ENCODE results near the gene RAB4B. TPM values are rescaled to one million over a fixed set of nuclear protein-coding genes. Genes with fewer than 3 reads are reported as not detected.

Gene RAB4B
- total RNA-seq, 4 donors from 2014 or later = 18.7 to 27.5 (median 20.9) TPM

DNA sequence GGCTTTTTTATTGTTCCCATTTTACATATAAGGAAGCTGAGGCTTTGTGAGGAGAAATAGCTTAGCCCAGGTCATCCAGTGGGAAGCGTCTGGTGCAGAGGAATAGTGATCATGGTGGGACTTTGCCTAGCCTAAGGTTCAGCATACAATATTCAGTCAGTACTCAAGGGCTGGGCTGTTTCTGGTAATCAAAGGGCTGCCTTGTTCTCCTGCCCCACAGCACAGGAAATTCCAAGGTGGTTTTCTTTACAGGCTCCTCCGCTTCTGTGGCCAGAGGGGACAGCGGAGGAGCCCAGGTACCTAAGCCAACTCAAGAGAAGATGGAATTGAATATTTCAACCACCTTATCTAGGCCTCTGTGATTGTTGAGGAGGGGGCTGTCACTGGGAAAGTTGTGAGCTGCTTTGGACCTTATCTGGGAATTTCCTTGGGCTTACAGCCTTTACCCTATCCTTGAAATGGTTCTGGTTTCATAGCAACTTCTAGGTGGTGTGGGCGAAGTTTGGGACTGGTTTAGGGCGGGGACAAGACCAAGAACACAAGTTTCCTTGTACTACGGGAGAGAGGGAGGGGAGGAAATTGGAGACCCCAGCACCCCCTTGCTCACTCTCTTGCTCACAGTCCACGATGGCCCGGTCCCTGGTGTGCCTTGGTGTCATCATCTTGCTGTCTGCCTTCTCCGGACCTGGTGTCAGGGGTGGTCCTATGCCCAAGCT is 3.0 kb upstream of the RAB4B start, which contains the start of gene MIA:
MIA (plus strand) TSS at position 606 of the 716 bp plus-strand sequence; CDS start at position 628, 22 bp downstream.
- Histone ChIP-seq H3K27ac (peak within 1 kb of the TSS in 2 of 4 donors; percentile 4 to 98), H3K36me3 (peaks cover 0 to 2% of the 10 kb centered on the region in 2 donors), H3K27me3 (no peaks in the 10 kb centered on the region), H3K4me1 (peaks cover 0 to 25% (median 13%) of the 10 kb centered on the region in 3 donors), H3K4me3 (peak within 1 kb of the TSS in 1 of 2 donors; percentile 7), H3K9me3 (no peaks in the 10 kb centered on the region)
- TF ChIP-seq POLR2AphosphoS5 (IDR thresholded peaks at IDR 0.05) = no peak
- TF ChIP-seq, protein P1, sequence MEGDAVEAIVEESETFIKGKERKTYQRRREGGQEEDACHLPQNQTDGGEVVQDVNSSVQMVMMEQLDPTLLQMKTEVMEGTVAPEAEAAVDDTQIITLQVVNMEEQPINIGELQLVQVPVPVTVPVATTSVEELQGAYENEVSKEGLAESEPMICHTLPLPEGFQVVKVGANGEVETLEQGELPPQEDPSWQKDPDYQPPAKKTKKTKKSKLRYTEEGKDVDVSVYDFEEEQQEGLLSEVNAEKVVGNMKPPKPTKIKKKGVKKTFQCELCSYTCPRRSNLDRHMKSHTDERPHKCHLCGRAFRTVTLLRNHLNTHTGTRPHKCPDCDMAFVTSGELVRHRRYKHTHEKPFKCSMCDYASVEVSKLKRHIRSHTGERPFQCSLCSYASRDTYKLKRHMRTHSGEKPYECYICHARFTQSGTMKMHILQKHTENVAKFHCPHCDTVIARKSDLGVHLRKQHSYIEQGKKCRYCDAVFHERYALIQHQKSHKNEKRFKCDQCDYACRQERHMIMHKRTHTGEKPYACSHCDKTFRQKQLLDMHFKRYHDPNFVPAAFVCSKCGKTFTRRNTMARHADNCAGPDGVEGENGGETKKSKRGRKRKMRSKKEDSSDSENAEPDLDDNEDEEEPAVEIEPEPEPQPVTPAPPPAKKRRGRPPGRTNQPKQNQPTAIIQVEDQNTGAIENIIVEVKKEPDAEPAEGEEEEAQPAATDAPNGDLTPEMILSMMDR (IDR thresholded peaks at IDR 0.05) = no peak
- no peak for TF ChIP-seq EP300 (IDR thresholded peaks at IDR 0.05)
- no peak for TF ChIP-seq POLR2A (IDR thresholded peaks at IDR 0.05)
- ATAC-seq = no peak
- 58 to 67% methylated on average over 1 to 4 of the region's 9 CpGs for WGBS, 2 donors (ENCODE audit: low coverage in 1 of 2)

- no peaks in the 10 kb centered on the region for H3K9me3 ChIP-seq
- ATAC-seq = no peak
- peak overlapping the region in 1 of 2 donors; percentile 7 for H3K4me3 ChIP-seq
- 81% methylated on average over 5 of the region's 10 CpGs; no CpG with 5 or more reads in 1 of the 2 donors for WGBS, 2 donors (ENCODE audit: low coverage in 1 of 2)
- H3K27me3 ChIP-seq = no peaks in the 10 kb centered on the region
- TF ChIP-seq POLR2A (IDR thresholded peaks at IDR 0.05) (no peak), EP300 (IDR thresholded peaks at IDR 0.05) (no peak), POLR2AphosphoS5 (IDR thresholded peaks at IDR 0.05) (no peak)
- TF ChIP-seq, protein P1 (IDR thresholded peaks at IDR 0.05) = no peak
- peak overlapping the region in 2 of 4 donors; percentile 4 to 98 for H3K27ac ChIP-seq
- H3K36me3 ChIP-seq = peaks cover 0 to 7% of the 10 kb centered on the region in 2 donors
- peaks cover 0 to 25% (median 13%) of the 10 kb centered on the region in 3 donors for H3K4me1 ChIP-seq
These were observed 2.4 kb upstream of the RAB4B start for GRCh38 chr19:40775632-40776022.

DNA sequence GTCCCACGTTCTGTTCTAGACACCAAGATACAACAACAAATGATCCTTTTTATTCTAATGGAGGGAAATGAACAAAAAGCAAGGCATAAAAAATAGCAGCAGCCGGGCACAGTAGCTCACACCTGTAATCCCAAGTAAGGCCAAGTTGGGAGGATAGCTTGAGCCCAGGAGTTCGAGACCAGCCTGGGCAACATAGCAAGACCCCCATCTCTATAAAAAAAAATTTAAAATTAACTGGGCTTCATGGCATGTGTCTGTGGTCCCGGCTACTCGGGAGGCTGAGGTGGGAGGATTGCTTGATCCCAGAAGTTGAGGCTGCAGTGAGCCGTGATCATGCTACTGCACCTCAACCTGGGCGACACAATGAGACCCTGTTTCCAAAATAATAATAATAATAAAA is 1.7 kb upstream of the RAB4B start:
- no peak overlapping the region for H3K4me3 ChIP-seq
- WGBS, 2 donors (ENCODE audit: low coverage in 1 of 2) = 62 to 90% methylated on average over 2 to 6 of the region's 7 CpGs
- no peaks in the 10 kb centered on the region for H3K9me3 ChIP-seq
- no peak for ATAC-seq
- H3K4me1 ChIP-seq = peaks cover 0 to 25% (median 13%) of the 10 kb centered on the region in 3 donors
- H3K27me3 ChIP-seq = no peaks in the 10 kb centered on the region
- peak overlapping the region in 3 of 4 donors; percentile 96 to 100 (median 98) for H3K27ac ChIP-seq
- TF ChIP-seq POLR2A (IDR thresholded peaks at IDR 0.05) (no peak), EP300 (IDR thresholded peaks at IDR 0.05) (no peak), POLR2AphosphoS5 (IDR thresholded peaks at IDR 0.05) (no peak)
- TF ChIP-seq, protein P1 (IDR thresholded peaks at IDR 0.05) = no peak
- peaks cover 0 to 7% of the 10 kb centered on the region in 2 donors for H3K36me3 ChIP-seq

DNA sequence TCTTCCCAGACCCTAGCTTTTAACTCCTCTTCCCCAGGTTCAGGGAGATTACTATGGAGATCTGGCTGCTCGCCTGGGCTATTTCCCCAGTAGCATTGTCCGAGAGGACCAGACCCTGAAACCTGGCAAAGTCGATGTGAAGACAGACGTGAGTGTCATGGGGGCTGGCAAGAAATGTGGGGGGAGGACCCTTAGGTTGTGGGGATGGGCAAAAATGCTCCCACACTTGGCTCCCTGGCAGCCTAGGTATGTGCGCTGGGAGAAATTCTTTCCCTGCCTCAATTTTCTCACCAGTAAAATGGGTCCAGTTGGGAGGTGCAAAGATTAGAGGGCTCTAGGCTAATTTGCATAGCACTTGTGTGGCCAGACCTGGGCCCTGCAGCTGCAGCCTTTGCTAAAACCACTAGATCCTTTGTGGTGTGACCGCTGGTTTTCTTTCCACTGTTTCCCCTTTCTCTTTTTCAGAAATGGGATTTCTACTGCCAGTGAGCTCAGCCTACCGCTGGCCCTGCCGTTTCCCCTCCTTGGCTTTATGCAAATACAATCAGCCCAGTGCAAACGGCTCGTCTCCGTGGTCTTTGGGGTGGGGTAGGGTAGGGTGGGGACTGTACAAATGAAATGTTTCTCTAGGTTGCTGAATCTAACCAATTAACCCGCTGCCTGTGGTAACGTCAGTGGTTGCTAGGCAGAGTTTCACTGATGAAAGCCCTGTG is 959 bp upstream of the RAB4B start:
- Histone ChIP-seq H3K27ac (peak overlapping the region; percentile 96 to 100 (median 98)), H3K4me1 (peaks cover 0 to 25% (median 13%) of the 10 kb centered on the region in 3 donors), H3K9me3 (no peaks in the 10 kb centered on the region), H3K36me3 (peaks cover 0 to 8% of the 10 kb centered on the region in 2 donors), H3K4me3 (peak overlapping the region; percentile 56 to 64), H3K27me3 (no peaks in the 10 kb centered on the region)
- peak; percentile 86 for ATAC-seq
- WGBS, 2 donors (ENCODE audit: low coverage in 1 of 2) = 0% methylated on average over 1 to 11 of the region's 13 CpGs
- TF ChIP-seq, protein P1 (IDR thresholded peaks at IDR 0.05) = no peak
- no peak for TF ChIP-seq POLR2A (IDR thresholded peaks at IDR 0.05)
- TF ChIP-seq EP300 (IDR thresholded peaks at IDR 0.05) = no peak
- TF ChIP-seq POLR2AphosphoS5 (IDR thresholded peaks at IDR 0.05) = no peak
